GM21576 (cell line): Measurements from ENCODE around the gene FALEC.

Experiments
- ATAC-seq: cut with Tn5 transposase; IDR thresholded peaks from one replicate; pipeline ENCODE4 v1.9.1; 2021; ENCODE audit warnings: mild to moderate bottlenecking, moderate library complexity; ENCODE audit not compliant: unreplicated experiment

Gene FALEC

DNA sequence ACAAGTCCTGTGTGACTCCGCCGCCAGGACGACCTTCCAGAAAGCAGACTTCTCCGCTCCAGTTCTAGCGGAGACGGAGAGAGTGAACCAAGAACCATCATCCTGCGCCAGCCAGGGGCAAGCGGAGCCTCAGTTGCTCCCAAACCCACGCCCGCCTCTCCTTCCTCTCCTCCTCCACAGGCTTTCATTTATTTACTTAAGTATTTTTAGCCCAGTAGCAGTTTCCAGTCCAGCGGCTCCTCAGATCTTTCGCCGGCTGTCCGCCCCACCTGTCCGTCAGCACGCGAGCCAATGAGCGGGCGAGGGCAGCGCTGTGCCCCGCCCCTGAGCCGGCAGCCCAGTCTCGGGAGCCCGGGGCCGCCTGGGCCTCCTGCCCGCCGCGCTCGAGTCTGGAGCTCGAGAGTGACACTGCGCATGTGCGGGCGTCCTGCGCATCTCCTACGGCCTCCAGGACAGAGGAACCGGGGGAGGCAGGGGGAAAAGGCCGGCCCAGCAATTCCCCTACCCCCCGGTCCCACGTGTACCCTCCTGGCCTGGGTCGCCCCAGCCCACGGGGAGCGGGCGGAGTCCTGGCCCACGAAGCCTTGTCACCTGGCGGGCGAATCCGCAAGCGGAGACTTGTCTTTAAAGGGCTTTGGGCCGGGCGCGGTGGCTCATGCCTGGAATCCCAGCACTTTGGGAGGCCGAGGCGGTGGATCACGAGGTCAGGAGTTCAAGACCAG is at the start of gene FALEC:
FALEC (plus strand) TSS at position 425 of the 722 bp plus-strand sequence.
- ATAC-seq = peak; percentile 92

GRCh38 chr1:150466964-150467363 is 48.6 kb upstream of the FALEC start:
- no peak for ATAC-seq

DNA sequence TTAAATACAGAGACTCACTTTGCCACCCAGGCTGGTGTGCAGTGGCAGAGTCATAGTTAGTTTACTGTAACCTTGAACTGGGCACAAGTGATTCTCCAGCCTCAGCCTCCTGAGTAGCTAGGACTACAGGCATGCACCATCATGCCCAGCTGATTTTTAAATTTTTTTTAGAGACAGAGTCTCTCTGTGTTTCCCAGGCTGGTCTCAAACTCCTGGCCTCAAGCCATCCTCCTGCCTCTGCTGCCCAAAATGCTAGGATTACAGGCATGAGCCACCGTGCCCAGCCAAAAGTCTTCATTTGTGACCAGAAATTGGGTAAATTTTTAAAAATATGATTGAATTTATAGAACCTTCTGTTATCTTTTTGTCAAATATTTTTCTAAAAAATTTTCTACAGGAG is 46.3 kb upstream of the FALEC start:
- ATAC-seq = no peak

GRCh38 chr1:150472601-150473200 is 42.9 kb upstream of the FALEC start:
- no peak for ATAC-seq

DNA sequence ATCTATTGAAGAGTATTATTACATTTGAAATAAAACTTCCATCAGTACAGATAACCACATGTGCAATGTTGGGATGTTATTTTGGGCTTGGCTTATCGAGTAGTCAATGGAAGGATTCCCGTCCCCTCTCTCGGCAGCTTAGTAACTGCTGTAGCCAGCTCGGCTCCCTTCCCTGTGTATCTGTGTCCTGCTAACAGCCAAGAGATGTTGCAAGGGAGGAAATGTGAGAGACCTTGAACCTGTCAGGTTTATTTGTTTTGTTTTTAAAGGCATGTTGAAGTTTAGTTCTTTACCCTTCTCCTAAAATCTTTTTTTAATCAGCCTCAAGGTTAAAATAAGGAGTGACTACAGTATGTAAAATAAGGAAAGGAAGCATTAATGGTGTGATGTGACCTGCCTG is 41.9 kb upstream of the FALEC start:
- no peak for ATAC-seq

- no peak for ATAC-seq
Observed at GRCh38 chr1:150474869-150475268, 40.7 kb upstream of the FALEC start.

GRCh38 chr1:150476754-150477153 is 38.8 kb upstream of the FALEC start:
- ATAC-seq = no peak

DNA sequence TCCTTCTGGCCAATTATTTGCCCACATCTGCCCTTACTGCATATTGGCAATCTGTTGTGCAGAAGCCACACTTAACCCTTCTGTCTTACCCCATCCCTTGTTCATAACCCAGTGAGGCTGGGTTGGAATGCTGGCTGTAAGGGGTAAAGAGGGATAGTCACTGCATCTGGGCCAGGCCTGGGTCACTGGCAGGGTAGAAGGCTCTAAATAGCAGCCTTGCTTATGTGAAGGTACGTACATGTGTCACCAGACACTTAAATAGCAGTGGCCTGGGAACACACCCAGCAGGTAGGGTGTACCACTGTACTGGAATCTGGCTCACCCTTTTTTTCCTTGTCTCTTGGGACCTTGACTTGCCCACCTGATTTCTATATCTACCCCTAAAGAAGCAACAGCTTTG is 38.2 kb upstream of the FALEC start:
- no peak for ATAC-seq

DNA sequence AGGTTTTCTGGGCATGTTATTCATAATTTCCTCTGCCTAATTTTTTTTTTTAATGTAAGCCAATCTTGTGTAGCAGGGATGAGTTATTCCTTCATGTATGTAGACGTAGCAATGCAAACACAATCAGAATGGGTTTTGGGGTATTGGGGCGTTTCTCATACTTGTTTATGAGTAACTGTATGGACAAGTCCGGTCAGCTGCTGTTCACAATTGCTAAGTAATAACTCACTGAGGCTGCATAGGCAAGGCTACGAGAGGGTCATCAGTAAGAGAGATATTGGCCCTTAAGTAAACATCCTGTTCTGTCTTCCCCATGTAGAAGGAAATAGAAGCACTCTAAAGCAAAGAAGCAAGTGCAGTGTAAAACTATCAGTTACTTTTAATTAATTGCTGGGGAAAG is 37.8 kb upstream of the FALEC start:
- ATAC-seq = no peak

DNA sequence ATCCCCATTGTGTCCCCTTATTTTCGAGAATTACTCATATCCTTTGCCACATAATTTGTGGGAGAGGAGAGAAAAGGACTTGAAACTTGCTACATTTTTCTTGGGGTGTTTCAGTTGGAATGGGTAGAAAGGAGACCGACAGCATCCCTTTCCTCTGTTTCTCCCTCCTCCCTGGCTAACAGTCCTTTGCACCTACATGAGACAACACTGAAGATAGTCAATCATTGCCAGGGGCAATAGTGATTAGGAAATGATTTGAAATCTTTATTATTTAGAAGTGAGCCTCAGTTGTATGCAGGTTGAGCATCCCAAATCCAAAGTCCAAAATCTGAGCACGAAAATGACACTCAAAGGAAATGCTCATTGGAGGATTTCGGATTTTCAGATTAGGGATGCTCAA is 36.2 kb upstream of the FALEC start:
- ATAC-seq = no peak

GRCh38 chr1:150479927-150480352 is 35.6 kb upstream of the FALEC start:
- ATAC-seq = no peak

DNA sequence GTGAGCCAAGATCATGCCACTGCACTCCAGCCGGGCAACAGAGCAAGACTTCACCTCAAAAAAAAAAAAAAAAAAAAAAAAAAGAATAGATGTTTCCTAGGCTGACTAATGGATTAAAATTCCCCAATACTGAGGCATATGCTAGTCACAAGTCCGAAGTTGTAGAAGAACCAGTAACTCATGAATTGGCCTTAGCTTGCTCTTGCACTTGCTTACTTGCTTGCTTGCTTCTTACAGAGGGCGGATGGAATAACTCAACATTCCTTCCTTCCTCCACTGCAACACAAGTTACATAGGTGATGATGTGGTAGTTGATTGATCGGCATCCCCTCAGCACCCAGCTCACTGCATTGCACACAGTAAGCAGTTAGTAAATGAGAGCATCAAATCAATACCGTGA is 31.1 kb upstream of the FALEC start:
- ATAC-seq = no peak

- ATAC-seq = no peak
Observed at GRCh38 chr1:150484861-150485260, 30.7 kb upstream of the FALEC start.

- ATAC-seq = peak; percentile 100
Observed at GRCh38 chr1:150486966-150487762, 28.4 kb upstream of the FALEC start, which contains the start of gene TARS2. Gene TARS2, plus strand, starts transcription at chr1:150487419. Its CDS starts 32 bp downstream, at chr1:150487451.

GRCh38 chr1:150487763-150488115 is 27.8 kb upstream of the FALEC start:
- no peak for ATAC-seq

DNA sequence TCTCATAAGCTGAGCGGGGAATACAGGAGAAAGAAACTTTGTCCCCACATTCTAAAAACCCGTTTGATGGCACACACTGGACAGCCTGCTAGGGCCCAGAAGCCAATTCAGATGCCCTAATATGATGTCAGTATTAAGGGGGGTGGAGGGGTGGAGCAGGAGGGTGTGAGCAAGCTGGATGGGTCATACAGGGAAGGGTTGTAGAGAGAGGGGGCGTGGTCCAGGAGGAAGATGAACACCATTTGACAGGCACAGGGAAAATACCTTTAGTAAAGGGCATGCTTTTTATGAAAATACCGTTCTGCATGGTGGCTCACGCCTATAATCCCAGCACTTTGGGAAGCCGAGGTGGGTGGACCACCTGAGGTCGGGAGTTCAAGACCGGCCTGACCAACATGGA is 22.4 kb upstream of the FALEC start:
- ATAC-seq = no peak

DNA sequence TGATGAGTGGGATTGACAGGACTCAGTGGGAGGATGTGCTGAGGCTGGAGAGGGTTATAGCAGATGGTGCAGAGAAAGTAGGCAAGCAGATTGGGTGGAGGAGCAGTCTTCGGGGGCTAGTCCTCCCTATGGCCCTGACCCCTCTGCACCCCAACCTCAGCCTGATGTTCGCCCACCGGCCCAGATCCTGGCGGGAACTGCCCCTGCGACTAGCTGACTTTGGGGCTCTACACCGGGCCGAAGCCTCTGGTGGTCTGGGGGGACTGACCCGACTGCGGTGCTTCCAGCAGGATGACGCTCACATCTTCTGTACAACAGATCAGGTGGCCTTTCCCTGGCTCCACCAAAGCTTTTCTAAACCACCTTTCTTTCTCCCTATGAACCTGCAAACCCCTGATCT is 17.2 kb upstream of the FALEC start:
- no peak for ATAC-seq

DNA sequence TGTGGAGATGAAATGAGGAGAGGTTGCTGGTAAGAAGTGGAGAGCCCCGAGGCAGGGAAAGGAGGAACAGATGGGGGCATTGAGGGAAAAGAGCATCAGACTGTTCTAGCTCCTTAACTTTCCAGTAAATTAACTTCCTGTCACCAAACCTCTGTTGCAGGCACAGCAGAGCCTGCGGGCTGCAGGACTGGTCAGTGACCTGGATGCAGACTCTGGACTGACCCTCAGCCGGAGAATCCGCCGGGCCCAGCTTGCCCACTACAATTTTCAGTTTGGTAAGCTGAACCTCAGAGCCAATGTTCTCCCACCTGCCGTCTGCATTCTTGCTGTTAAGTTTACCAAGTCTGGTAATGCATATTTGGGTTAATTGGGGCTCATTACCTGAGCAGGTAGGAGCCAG is 10.1 kb upstream of the FALEC start:
- no peak for ATAC-seq

DNA sequence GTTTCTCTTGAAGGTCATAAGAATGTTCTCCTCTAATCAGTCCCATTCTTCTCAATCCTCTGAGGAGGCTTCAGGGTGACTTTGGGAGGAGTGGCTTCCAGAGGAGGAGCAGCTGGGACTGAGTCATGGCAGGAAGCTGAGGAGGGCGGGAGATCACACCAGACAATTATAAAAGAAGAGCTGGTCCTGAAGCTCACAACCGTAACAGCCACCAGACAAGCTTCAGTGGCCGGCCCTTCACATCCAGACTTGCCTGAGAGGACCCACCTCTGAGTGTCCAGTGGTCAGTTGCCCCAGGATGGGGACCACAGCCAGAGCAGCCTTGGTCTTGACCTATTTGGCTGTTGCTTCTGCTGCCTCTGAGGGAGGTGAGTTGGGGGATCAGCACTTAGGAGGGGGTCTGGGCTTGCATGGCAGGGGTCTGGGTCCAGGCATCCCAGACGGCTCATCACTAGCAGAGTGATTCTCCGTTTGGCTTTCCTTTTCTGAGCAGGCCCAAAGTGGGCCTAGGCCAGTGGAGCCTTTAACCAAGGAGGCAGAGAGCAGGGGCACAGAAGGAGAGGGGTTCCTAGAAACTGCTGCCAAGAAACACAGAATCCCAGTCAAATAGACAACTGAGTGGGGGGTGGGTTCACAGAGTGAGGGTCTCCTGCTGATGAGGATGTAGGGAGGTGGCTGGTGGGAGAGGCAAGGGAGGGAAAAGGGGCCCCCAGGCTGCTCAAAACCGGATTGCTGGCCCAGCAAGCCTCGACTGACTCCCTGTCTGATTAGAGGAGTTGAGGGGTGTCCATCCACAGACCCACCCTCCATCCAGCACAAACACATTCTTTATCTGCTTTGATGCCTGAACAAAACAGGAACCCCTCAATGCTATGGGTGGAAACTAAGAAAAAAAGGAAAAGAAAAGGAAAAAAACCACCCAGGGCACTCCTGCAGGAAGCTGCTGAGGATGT is 7.4 kb upstream of the FALEC start, which contains the start of gene ECM1:
ECM1 (plus strand) TSS at position 198 of the 953 bp plus-strand sequence; CDS start at position 299, 101 bp downstream.
- no peak for ATAC-seq

DNA sequence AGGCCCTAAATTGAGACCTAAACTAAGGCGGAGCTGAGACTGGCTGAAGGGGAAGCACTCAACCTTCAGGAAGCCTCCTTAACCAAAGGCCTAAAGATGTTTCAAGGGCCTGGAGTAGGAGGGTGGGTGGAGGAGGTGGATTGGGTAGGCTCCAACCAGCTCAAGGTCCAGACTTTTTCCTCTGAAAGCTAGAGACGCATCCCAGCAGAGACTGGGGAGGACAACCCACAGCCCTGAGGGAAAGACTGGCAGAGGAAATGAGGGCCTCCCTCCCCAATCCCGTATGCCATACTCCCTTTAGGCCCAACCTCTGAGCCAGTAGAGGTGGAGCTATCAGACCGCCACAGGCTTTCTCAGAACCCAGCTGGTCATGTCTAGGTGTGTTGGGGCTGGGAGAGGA is 6.6 kb upstream of the FALEC start:
- ATAC-seq = no peak

DNA sequence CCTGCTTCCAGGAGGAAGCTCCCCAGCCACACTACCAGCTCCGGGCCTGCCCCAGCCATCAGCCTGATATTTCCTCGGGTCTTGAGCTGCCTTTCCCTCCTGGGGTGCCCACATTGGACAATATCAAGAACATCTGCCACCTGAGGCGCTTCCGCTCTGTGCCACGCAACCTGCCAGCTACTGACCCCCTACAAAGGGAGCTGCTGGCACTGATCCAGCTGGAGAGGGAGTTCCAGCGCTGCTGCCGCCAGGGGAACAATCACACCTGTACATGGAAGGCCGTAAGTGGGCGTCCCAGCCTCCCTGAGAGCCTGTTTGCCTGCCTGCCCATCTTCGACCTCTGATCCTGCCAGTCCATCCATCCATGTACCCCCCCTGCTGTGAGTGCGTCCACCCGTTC is 4.0 kb upstream of the FALEC start:
- no peak for ATAC-seq
